ENCODE data around the gene TPP1. TPM values are rescaled to one million over a fixed set of nuclear protein-coding genes. Genes with fewer than 3 reads are reported as not detected.

The TPP1 gene
- polyA plus RNA-seq, 3 donors, result 218 to 359 (median 271) TPM

DNA sequence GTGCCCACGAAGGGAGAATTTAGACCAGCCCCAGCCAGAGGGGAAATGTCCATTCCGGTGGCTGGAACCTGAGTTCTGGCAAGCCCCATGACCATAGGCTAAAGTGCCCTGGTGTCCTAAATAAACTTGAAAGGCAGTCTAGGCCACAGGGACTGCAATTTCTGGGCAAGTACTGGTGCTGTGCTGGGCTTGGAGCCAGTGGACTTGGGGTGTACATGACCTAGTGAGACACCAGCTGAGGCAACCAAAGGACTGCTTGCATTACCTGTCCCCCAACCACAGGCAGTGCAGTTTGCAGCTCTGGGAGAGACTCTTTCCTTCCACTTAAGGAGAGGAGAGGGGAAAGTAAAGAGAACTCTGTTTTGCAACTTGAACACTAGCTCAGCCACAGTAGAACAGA is 39.5 kb downstream of the TPP1 start:
- Mint-ChIP-seq H3K4me3 (no peak overlapping the region), H3K36me3 (peaks cover 29 to 47% of the 10 kb centered on the region in 2 donors), H3K27ac (no peak overlapping the region), H3K4me1 (peaks cover 8% of the 10 kb centered on the region), H3K27me3 (ENCODE audit: low read depth in 3 of 3) (peaks cover 0 to 2% (median 0%) of the 10 kb centered on the region in 3 donors), H3K9me3 (peaks cover 15 to 21% (median 18%) of the 10 kb centered on the region in 7 donors)
- TF ChIP-seq, protein P1, sequence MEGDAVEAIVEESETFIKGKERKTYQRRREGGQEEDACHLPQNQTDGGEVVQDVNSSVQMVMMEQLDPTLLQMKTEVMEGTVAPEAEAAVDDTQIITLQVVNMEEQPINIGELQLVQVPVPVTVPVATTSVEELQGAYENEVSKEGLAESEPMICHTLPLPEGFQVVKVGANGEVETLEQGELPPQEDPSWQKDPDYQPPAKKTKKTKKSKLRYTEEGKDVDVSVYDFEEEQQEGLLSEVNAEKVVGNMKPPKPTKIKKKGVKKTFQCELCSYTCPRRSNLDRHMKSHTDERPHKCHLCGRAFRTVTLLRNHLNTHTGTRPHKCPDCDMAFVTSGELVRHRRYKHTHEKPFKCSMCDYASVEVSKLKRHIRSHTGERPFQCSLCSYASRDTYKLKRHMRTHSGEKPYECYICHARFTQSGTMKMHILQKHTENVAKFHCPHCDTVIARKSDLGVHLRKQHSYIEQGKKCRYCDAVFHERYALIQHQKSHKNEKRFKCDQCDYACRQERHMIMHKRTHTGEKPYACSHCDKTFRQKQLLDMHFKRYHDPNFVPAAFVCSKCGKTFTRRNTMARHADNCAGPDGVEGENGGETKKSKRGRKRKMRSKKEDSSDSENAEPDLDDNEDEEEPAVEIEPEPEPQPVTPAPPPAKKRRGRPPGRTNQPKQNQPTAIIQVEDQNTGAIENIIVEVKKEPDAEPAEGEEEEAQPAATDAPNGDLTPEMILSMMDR (IDR thresholded peaks at IDR 0.05), result no peak
- Histone ChIP-seq H3K27me3 (ENCODE audit: control insufficient read depth in 2 of 2, insufficient read depth in 2 of 2, low read length in 2 of 2) (no peaks in the 10 kb centered on the region), H3K4me1 (ENCODE audit: control insufficient read depth in 1 of 2, insufficient read depth in 2 of 2, low read length in 2 of 2) (peaks cover 2 to 5% of the 10 kb centered on the region in 2 donors), H3K79me2 (ENCODE audit: insufficient read depth, low read length) (no peaks in the 10 kb centered on the region), H3K4me3 (replicated peaks in 1 of 3; ENCODE audit: low read depth in 2 of 3, low read length in 3 of 3) (no peak overlapping the region), H3K9me3 (replicated peaks in 1 of 2; ENCODE audit: control insufficient read depth in 1 of 2, insufficient read depth in 1 of 2, low read length in 2 of 2) (peaks cover 0 to 12% of the 10 kb centered on the region in 2 donors), H3K4me2 (replicated peaks; ENCODE audit: extremely low read depth, low read length, poor library complexity, severe bottlenecking) (no peak overlapping the region), H3K36me3 (replicated peaks in 1 of 2; ENCODE audit: control insufficient read depth in 1 of 2, insufficient read depth in 2 of 2, low read length in 2 of 2) (peaks cover 0 to 15% of the 10 kb centered on the region in 2 donors), H4K20me1 (ENCODE audit: insufficient read depth, low read length) (no peaks in the 10 kb centered on the region), H3K9ac (ENCODE audit: insufficient read depth, low read length, poor library complexity, severe bottlenecking) (no peak overlapping the region), H2AFZ (ENCODE audit: insufficient read depth, low read depth, low read length, poor library complexity, severe bottlenecking) (no peak overlapping the region), H3K27ac (ENCODE audit: low read depth in 1 of 2, low read length in 2 of 2) (no peak overlapping the region)
- no CpG with 5 or more reads among the region's 2 CpGs for WGBS (ENCODE audit: insufficient coverage)
- no peak for DNase-seq
- intact Hi-C loops (cut with micrococcal nuclease), result no loop called here

DNA sequence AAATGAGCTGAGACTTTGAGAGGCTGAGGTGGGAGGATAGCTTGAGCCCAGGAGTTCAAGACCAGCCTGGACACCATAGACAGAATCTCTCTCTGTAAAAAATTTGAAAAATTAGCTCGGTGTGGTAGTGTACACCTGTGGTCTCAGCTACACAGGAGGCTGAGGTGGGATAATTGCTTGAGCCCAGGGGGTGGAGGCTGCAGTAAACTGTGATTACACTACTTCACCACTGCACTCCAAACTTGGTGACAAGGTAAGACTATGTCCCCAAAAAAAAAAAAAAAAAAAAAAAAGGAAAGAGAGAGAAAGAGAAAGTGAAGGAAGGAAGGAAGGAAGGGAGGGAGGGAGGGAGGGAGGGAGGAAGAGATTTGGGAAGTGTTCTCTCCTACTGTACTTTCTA is 41.1 kb downstream of the TPP1 start:
- H3K4me3 ChIP-seq (replicated peaks in 1 of 3; ENCODE audit: low read depth in 2 of 3, low read length in 3 of 3), result no peak overlapping the region
- Mint-ChIP-seq H3K9me3 (peaks cover 3 to 6% (median 4%) of the 10 kb centered on the region in 7 donors), H3K27me3 (ENCODE audit: low read depth in 3 of 3) (peaks cover 0 to 2% (median 0%) of the 10 kb centered on the region in 3 donors), H3K4me3 (no peak overlapping the region), H3K36me3 (peaks cover 22 to 37% of the 10 kb centered on the region in 2 donors), H3K4me1 (peaks cover 8% of the 10 kb centered on the region), H3K27ac (no peak overlapping the region)
- no peaks in the 10 kb centered on the region for H4K20me1 ChIP-seq (ENCODE audit: insufficient read depth, low read length)
- H3K9me3 ChIP-seq (replicated peaks in 1 of 2; ENCODE audit: control insufficient read depth in 1 of 2, insufficient read depth in 1 of 2, low read length in 2 of 2), result peaks cover 0 to under 1% of the 10 kb centered on the region in 2 donors
- H2AFZ ChIP-seq (ENCODE audit: insufficient read depth, low read depth, low read length, poor library complexity, severe bottlenecking), result no peak overlapping the region
- no peak for DNase-seq
- WGBS (ENCODE audit: insufficient coverage), result no CpG with 5 or more reads among the region's 1 CpG
- peaks cover 2 to 5% of the 10 kb centered on the region in 2 donors for H3K4me1 ChIP-seq (ENCODE audit: control insufficient read depth in 1 of 2, insufficient read depth in 2 of 2, low read length in 2 of 2)
- H3K27me3 ChIP-seq (ENCODE audit: control insufficient read depth in 2 of 2, insufficient read depth in 2 of 2, low read length in 2 of 2), result no peaks in the 10 kb centered on the region
- TF ChIP-seq, protein P1 (IDR thresholded peaks at IDR 0.05), result no peak
- peaks cover 0 to 8% of the 10 kb centered on the region in 2 donors for H3K36me3 ChIP-seq (replicated peaks in 1 of 2; ENCODE audit: control insufficient read depth in 1 of 2, insufficient read depth in 2 of 2, low read length in 2 of 2)
- H3K9ac ChIP-seq (ENCODE audit: insufficient read depth, low read length, poor library complexity, severe bottlenecking), result no peak overlapping the region
- no peak overlapping the region for H3K27ac ChIP-seq (ENCODE audit: low read depth in 1 of 2, low read length in 2 of 2)
- H3K79me2 ChIP-seq (ENCODE audit: insufficient read depth, low read length), result no peaks in the 10 kb centered on the region
- H3K4me2 ChIP-seq (replicated peaks; ENCODE audit: extremely low read depth, low read length, poor library complexity, severe bottlenecking), result no peak overlapping the region
- intact Hi-C loops (cut with micrococcal nuclease), result no loop called here
